Nephron progenitor cell (in vitro differentiated cells): ENCODE results near the gene C1QTNF4.

Experiments used
- DNase-seq: peaks from one replicate; pipeline ENCODE4 v3.0.0; 2021
- H3K27ac Mint-ChIP-seq: 2 replicates; pipeline ENCODE4 v1.8.0; 2021; ENCODE audit warnings: mild to moderate bottlenecking, moderate library complexity, mixed read lengths
- H3K27me3 Mint-ChIP-seq: 2 replicates; pipeline ENCODE4 v1.8.0; 2021; ENCODE audit warnings: mild to moderate bottlenecking, low read depth, mixed read lengths; ENCODE audit not compliant: poor library complexity
- H3K36me3 Mint-ChIP-seq: 2 replicates; pipeline ENCODE4 v1.8.0; 2021; ENCODE audit warnings: low read depth, mixed read lengths
- H3K4me1 Mint-ChIP-seq: 2 replicates; pipeline ENCODE4 v1.8.0; 2021; ENCODE audit warnings: mixed read lengths
- H3K4me3 Mint-ChIP-seq: 2 replicates; pipeline ENCODE4 v1.8.0; 2021; ENCODE audit warnings: mild to moderate bottlenecking, moderate library complexity, mixed read lengths
- H3K9me3 Mint-ChIP-seq: 2 replicates; pipeline ENCODE4 v1.8.0; 2021; ENCODE audit warnings: mild to moderate bottlenecking, moderate library complexity, mixed read lengths
- TF ChIP-seq, protein P1 (sequence below): fragments of 200-600 bp; sonication (generic); IDR thresholded peaks from 2 replicates; pipeline ENCODE4 v1.5.0; 2021; ENCODE audit warnings: antibody characterized with exemption

The C1QTNF4 gene

GRCh38 chr11:47587039-47587716, 7.0 kb downstream of the C1QTNF4 start:
- TF ChIP-seq, protein P1, sequence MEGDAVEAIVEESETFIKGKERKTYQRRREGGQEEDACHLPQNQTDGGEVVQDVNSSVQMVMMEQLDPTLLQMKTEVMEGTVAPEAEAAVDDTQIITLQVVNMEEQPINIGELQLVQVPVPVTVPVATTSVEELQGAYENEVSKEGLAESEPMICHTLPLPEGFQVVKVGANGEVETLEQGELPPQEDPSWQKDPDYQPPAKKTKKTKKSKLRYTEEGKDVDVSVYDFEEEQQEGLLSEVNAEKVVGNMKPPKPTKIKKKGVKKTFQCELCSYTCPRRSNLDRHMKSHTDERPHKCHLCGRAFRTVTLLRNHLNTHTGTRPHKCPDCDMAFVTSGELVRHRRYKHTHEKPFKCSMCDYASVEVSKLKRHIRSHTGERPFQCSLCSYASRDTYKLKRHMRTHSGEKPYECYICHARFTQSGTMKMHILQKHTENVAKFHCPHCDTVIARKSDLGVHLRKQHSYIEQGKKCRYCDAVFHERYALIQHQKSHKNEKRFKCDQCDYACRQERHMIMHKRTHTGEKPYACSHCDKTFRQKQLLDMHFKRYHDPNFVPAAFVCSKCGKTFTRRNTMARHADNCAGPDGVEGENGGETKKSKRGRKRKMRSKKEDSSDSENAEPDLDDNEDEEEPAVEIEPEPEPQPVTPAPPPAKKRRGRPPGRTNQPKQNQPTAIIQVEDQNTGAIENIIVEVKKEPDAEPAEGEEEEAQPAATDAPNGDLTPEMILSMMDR = no peak
- H3K4me3 Mint-ChIP-seq = no peak overlapping the region
- H3K27me3 Mint-ChIP-seq = peaks cover 6% of the 10 kb centered on the region
- peak overlapping the region; percentile 69 for H3K27ac Mint-ChIP-seq
- peaks cover 34% of the 10 kb centered on the region for H3K4me1 Mint-ChIP-seq
- peaks cover 41% of the 10 kb centered on the region for H3K36me3 Mint-ChIP-seq
- DNase-seq = no peak
- no peaks in the 10 kb centered on the region for H3K9me3 Mint-ChIP-seq

DNA sequence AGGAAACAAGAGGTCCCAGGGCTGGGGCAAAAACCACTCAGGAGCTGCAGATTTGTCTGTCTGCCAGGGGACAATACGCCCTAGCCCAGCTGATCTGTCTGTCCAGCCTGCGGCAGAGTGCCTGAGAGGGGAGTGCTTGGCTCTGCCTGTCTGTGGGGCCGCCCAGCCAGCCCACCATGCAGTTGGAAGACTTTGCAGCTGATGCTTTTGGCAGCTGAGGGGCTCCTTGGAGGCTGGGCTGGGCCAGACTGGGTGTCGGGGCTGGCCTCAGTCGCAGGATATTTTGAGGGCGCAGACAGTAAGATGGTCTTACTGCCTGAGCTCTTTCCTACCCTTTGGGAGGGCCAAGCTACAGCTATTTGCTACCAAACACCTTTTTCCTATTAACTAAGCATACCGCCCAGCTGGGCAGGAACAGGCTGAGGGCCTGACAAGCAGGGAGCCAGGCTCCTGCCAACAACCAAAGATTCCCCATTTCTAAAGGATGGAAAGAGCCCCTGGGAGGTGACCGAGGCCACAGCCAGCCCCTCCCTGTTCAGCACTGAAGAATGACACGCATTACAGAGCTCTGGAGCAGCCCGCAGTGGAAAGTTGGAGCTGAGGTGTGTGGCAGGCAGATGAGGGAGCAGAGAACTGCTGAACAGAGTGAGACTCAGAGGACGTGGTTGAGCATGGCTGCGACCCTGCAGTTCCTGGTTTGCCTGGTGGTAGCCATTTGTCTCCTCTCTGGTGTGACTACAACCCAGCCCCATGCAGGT, 7.9 kb downstream of the C1QTNF4 start, which contains the start of gene FAM180B:
Gene FAM180B, plus strand, starts transcription at position 581 of the 758 bp plus-strand sequence. Its CDS starts 91 bp downstream, at position 672.
- Mint-ChIP-seq H3K27ac (peak within 1 kb of the TSS; percentile 69), H3K36me3 (peaks cover 50% of the 10 kb centered on the region), H3K9me3 (no peaks in the 10 kb centered on the region), H3K4me1 (peaks cover 28% of the 10 kb centered on the region), H3K4me3 (no peak within 1 kb of the TSS), H3K27me3 (peaks cover 3% of the 10 kb centered on the region)
- TF ChIP-seq, protein P1 = no peak
- no peak for DNase-seq

DNA sequence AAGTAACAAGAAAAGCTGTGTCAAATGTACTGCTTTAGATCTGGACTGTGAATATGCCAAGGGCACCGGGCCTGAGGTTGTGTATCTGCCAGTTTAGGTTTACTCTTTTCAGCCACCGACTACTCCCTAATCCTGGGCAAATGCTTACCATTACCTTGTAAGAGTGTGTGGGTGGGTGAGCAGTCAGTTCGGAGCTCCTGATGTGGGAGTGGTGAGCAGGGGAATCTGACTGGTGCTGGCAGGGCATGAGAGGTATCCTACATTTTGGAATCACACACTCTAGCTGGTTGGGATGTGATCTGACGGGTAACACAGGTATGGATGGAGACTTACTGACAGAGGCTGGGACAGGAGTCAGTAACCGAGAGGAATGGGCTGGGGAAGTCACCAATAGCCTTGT, 10.4 kb downstream of the C1QTNF4 start:
- peak overlapping the region; percentile 89 for H3K27ac Mint-ChIP-seq
- no peak overlapping the region for H3K4me3 Mint-ChIP-seq
- no peaks in the 10 kb centered on the region for H3K9me3 Mint-ChIP-seq
- peaks cover 41% of the 10 kb centered on the region for H3K4me1 Mint-ChIP-seq
- H3K36me3 Mint-ChIP-seq = peaks cover 50% of the 10 kb centered on the region
- no peak for DNase-seq
- TF ChIP-seq, protein P1 = no peak
- peaks cover 2% of the 10 kb centered on the region for H3K27me3 Mint-ChIP-seq

DNA sequence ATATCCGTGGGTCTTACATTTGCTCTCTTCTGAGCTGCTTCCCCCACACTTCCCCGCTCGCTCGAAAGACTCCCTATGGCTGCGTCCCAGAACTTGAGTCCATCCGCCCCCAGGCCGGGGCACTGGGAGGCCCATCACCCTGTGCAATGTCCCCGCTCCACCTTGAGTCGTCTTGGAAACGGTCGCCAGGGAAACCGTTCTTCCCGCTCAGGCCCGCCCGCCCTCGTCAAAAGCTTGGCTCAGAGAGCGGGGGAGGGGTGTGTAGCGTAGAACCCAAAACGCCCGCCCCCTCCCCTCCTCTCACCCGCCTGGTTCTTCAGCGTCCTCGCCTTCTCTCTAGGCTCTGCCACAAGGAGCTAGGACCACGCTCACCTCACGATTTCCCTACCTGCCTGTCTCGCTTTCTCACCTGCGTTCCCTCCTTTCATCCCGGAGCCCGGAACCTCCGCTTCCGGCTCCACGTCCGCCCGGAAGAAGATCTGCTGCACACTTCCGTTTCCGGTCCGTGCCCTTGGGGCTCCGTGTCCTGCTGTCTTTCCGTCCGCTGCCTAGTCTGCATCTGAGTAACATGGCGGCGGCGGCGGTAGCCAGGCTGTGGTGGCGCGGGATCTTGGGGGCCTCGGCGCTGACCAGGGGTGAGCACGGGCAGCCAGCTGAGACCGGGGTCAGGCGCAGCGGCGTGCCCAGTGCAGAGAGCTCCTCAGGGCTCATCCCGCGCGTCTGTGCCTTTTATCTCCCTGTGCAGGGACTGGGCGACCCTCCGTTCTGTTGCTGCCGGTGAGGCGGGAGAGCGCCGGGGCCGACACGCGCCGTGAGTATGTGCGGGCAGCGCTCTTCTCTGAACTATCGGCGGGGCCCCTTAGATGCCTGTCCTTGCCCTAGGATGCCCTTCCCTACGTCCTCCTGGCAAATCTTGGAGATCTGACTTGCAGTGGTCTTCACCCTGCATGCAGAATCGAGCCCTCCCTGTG, 15.4 kb downstream of the C1QTNF4 start, which contains the start of the genes KBTBD4 and NDUFS3:
Gene KBTBD4, minus strand, starts transcription at position 447 of the 971 bp plus-strand sequence. Its CDS starts 19 bp downstream, at position 428.
Gene NDUFS3, plus strand, starts transcription at position 551 of the 971 bp plus-strand sequence. Its CDS starts 18 bp downstream, at position 569.
- H3K4me1 Mint-ChIP-seq = peaks cover 43% of the 10 kb centered on the region

GRCh38 chr11:47577460-47578041, 16.7 kb downstream of the C1QTNF4 start:
- Mint-ChIP-seq H3K27ac (peak overlapping the region; percentile 100), H3K9me3 (no peaks in the 10 kb centered on the region)
- TF ChIP-seq, protein P1 = no peak

More for the DNA sequence above, 15.4 kb downstream of the C1QTNF4 start, which contains the start of the genes KBTBD4 and NDUFS3:
- H3K9me3 Mint-ChIP-seq = no peaks in the 10 kb centered on the region
- peak within 1 kb of the TSS; percentile 98 for H3K4me3 Mint-ChIP-seq
- peaks cover 59% of the 10 kb centered on the region for H3K36me3 Mint-ChIP-seq
- peak; percentile 96 for DNase-seq
- H3K27me3 Mint-ChIP-seq = no peaks in the 10 kb centered on the region
- H3K27ac Mint-ChIP-seq = peak within 1 kb of the TSS; percentile 100
- TF ChIP-seq, protein P1 = no peak

More at GRCh38 chr11:47577460-47578041, 16.7 kb downstream of the C1QTNF4 start:
- Mint-ChIP-seq H3K4me1 (peaks cover 43% of the 10 kb centered on the region), H3K36me3 (peaks cover 62% of the 10 kb centered on the region), H3K27me3 (no peaks in the 10 kb centered on the region), H3K4me3 (peak overlapping the region; percentile 98)
- no peak for DNase-seq
